IMR-90 (cell line): ENCODE measurements around the gene BAIAP2. TPM values are rescaled to one million over a fixed set of nuclear protein-coding genes. Genes with fewer than 3 reads are reported as not detected.

Source experiments
- ATAC-seq: fragments of 200-7000 bp; cut with Tn5 transposase; 2 replicates; pipeline ENCODE4 v1.9.1; 2020; ENCODE audit warnings: low read depth, mild to moderate bottlenecking, moderate library complexity
- BruUV-seq: library from RNA; stranded (reverse); fragments of 400-500 nt; replicated peaks from 2 replicates; lab custom pipeline; 2021; lab: Mats Ljungman, UMichigan
- CTCF ChIA-PET: fragments of 300-600 bp; formaldehyde crosslinking; extraction: SDS; loops from one replicate; lab custom pipeline; 2021; ENCODE audit warnings: antibody characterized with exemption; lab: Yijun Ruan, JAX
- POLR2A ChIA-PET: fragments of 300-600 bp; sonication (Branson Sonifier 250); formaldehyde crosslinking; loops from one replicate; lab custom pipeline; 2022; ENCODE audit warnings: antibody characterized with exemption; ENCODE audit not compliant: unreplicated experiment; lab: Charles Lee
- DNase-seq: peaks from one replicate; pipeline ENCODE4 v3.0.0; 2013
- H2AFZ ChIP-seq: replicated peaks from 2 replicates; pipeline ENCODE3; 2013; ENCODE audit warnings: low read length, mild to moderate bottlenecking; ENCODE audit not compliant: poor library complexity
- H2AK5ac ChIP-seq: 2 replicates; pipeline ENCODE4 v1.6.1; 2013; ENCODE audit warnings: low read depth, low read length, inconsistent platforms
- H2AK9ac ChIP-seq: replicated peaks from 2 replicates; pipeline ENCODE3; 2013; ENCODE audit warnings: mild to moderate bottlenecking, low read depth, low read length, moderate library complexity; ENCODE audit not compliant: poor library complexity
- H2BK120ac ChIP-seq: 2 replicates; pipeline ENCODE4 v1.6.1; 2013; ENCODE audit warnings: low read depth, low read length, inconsistent platforms
- H2BK15ac ChIP-seq: 3 replicates; pipeline ENCODE4 v1.6.1; 2013; ENCODE audit warnings: low read depth, low read length, inconsistent platforms
- H2BK20ac ChIP-seq: 2 replicates; pipeline ENCODE4 v1.6.1; 2013; ENCODE audit warnings: low read depth, mild to moderate bottlenecking, inconsistent platforms, low read length, moderate library complexity
- H2BK5ac ChIP-seq: 2 replicates; pipeline ENCODE4 v1.6.1; 2013; ENCODE audit warnings: mild to moderate bottlenecking, low read depth, low read length, inconsistent platforms; ENCODE audit not compliant: poor library complexity, severe bottlenecking
- H3K14ac ChIP-seq: replicated peaks from 2 replicates; pipeline ENCODE4 v1.6.1; 2013; ENCODE audit warnings: low read depth, low read length, inconsistent platforms
- H3K18ac ChIP-seq: 2 replicates; pipeline ENCODE4 v1.6.1; 2013; ENCODE audit warnings: low read depth, low read length, control low read depth
- H3K23ac ChIP-seq: 2 replicates; pipeline ENCODE4 v1.6.1; 2013; ENCODE audit warnings: low read depth, low read length, inconsistent platforms
- H3K27ac ChIP-seq: 2 replicates; pipeline ENCODE4 v1.5.1; 2013; ENCODE audit warnings: mild to moderate bottlenecking, control low read depth, low read length; ENCODE audit not compliant: insufficient read depth
- H3K27me3 ChIP-seq: 2 replicates; pipeline ENCODE4 v1.6.1; 2013; ENCODE audit warnings: low read length; ENCODE audit not compliant: control insufficient read depth, insufficient read depth
- H3K36me3 ChIP-seq: 2 replicates; pipeline ENCODE4 v1.6.1; 2013; ENCODE audit warnings: low read length, mixed read lengths; ENCODE audit not compliant: control insufficient read depth, insufficient read depth
- H3K4ac ChIP-seq: 2 replicates; pipeline ENCODE4 v1.6.1; 2013; ENCODE audit warnings: low read depth, low read length, inconsistent platforms
- H3K4me1 ChIP-seq: 2 replicates; pipeline ENCODE4 v1.6.1; 2013; ENCODE audit warnings: low read length, mixed read lengths; ENCODE audit not compliant: control insufficient read depth, insufficient read depth
- H3K4me2 ChIP-seq: 2 replicates; pipeline ENCODE4 v1.6.1; 2013; ENCODE audit warnings: low read depth, mild to moderate bottlenecking, control low read depth, low read length, moderate library complexity
- H3K4me3 ChIP-seq: 2 replicates; pipeline ENCODE4 v1.5.1; 2013; ENCODE audit warnings: low read depth, mild to moderate bottlenecking, control low read depth, low read length, moderate library complexity; ENCODE audit not compliant: insufficient read depth
- H3K56ac ChIP-seq: 2 replicates; pipeline ENCODE4 v1.6.1; 2013; ENCODE audit warnings: low read length, inconsistent platforms; ENCODE audit not compliant: insufficient read depth; ENCODE audit errors: extremely low read depth
- H3K79me1 ChIP-seq, 2 experiments: 2 replicates each; pipeline ENCODE4 v1.6.1; 2013; ENCODE audit warnings: low read length in 2 of 2, inconsistent platforms in 1 of 2, low read depth in 1 of 2
- H3K9ac ChIP-seq: 2 replicates; pipeline ENCODE4 v1.6.1; 2013; ENCODE audit warnings: low read depth, low read length, control low read depth
- H3K9me1 ChIP-seq: 2 replicates; pipeline ENCODE4 v1.6.1; 2013; ENCODE audit warnings: low read length, inconsistent platforms; ENCODE audit not compliant: insufficient read depth
- H3K9me3 ChIP-seq: 2 replicates; pipeline ENCODE4 v1.6.1; 2013; ENCODE audit warnings: low read length; ENCODE audit not compliant: control insufficient read depth, insufficient read depth
- H4K20me1 ChIP-seq: 2 replicates; pipeline ENCODE4 v1.6.1; 2013; ENCODE audit warnings: low read length, inconsistent platforms; ENCODE audit not compliant: insufficient read depth
- H4K5ac ChIP-seq: 2 replicates; pipeline ENCODE4 v1.6.1; 2013; ENCODE audit warnings: mild to moderate bottlenecking, low read depth, low read length, control low read depth
- H4K8ac ChIP-seq, 2 experiments: 2 replicates each; pipeline ENCODE4 v1.6.1; 2013; ENCODE audit warnings: low read depth in 2 of 2, low read length in 2 of 2, control low read depth in 1 of 2, inconsistent platforms in 1 of 2
- H4K91ac ChIP-seq: 2 replicates; pipeline ENCODE4 v1.6.1; 2013; ENCODE audit warnings: low read depth, low read length, inconsistent platforms; ENCODE audit not compliant: insufficient read depth
- BHLHE40 ChIP-seq: fragments of 150-350 bp; IDR thresholded peaks from 2 replicates; pipeline ENCODE4 v1.6.1; 2016; ENCODE audit warnings: mild to moderate bottlenecking, low read depth, low read length
- CEBPB ChIP-seq: IDR thresholded peaks from 2 replicates; pipeline ENCODE4 v1.6.1; 2012; ENCODE audit warnings: low read depth, low read length, improper control_type of control experiment
- CHD1 ChIP-seq: IDR thresholded peaks from 2 replicates; pipeline ENCODE4 v1.6.1; 2012; ENCODE audit warnings: low read depth, low read length, improper control_type of control experiment
- CTCF ChIP-seq: conservative IDR thresholded peaks from 2 replicates; pipeline ENCODE4 v1.5.1; 2012; ENCODE audit warnings: mild to moderate bottlenecking, low read depth, low read length, improper control_type of control experiment
- ELK1 ChIP-seq: fragments of 150-350 bp; IDR thresholded peaks from 2 replicates; pipeline ENCODE4 v1.6.1; 2016; ENCODE audit warnings: low read depth, mild to moderate bottlenecking, low read length, moderate library complexity, borderline replicate concordance
- MAFK ChIP-seq: IDR thresholded peaks from 2 replicates; pipeline ENCODE4 v1.6.1; 2012; ENCODE audit warnings: low read depth, low read length, improper control_type of control experiment
- MAZ ChIP-seq: IDR thresholded peaks from 2 replicates; pipeline ENCODE4 v1.6.1; 2012; ENCODE audit warnings: low read depth, mild to moderate bottlenecking, low read length, improper control_type of control experiment, moderate library complexity, borderline replicate concordance
- MXI1 ChIP-seq: IDR thresholded peaks from 2 replicates; pipeline ENCODE4 v1.6.1; 2012; ENCODE audit warnings: low read depth, mild to moderate bottlenecking, low read length, moderate library complexity, borderline replicate concordance
- NFE2L2 ChIP-seq: fragments of 150-350 bp; IDR thresholded peaks from 2 replicates; pipeline ENCODE4 v1.6.1; 2016; ENCODE audit warnings: low read depth, mild to moderate bottlenecking, low read length
- POLR2A ChIP-seq: IDR thresholded peaks from 2 replicates; pipeline ENCODE4 v1.6.1; 2012; ENCODE audit warnings: mild to moderate bottlenecking, low read depth, low read length
- RAD21 ChIP-seq: IDR thresholded peaks from 2 replicates; pipeline ENCODE4 v1.6.1; 2012; ENCODE audit warnings: low read length, improper control_type of control experiment
- RCOR1 ChIP-seq: IDR thresholded peaks from 2 replicates; pipeline ENCODE4 v1.6.1; 2012; ENCODE audit warnings: mild to moderate bottlenecking, low read length, improper control_type of control experiment; ENCODE audit not compliant: insufficient replicate concordance
- SMC3 ChIP-seq: fragments of 150-350 bp; IDR thresholded peaks from 2 replicates; pipeline ENCODE4 v1.6.1; 2016; ENCODE audit warnings: low read depth, mild to moderate bottlenecking, antibody characterized with exemption, low read length, moderate library complexity
- USF2 ChIP-seq: fragments of 150-350 bp; IDR thresholded peaks from 2 replicates; pipeline ENCODE4 v1.6.1; 2017; ENCODE audit warnings: mild to moderate bottlenecking, antibody characterized with exemption, low read length, low read depth
- WGBS, 2 experiments: methylation state at CpG; one replicate each; pipeline versions ENCODE4 v1.1.5 to v1.1.7; 2013; ENCODE audit warnings: missing lambda C conversion rate in 2 of 2; ENCODE audit not compliant: insufficient read length in 1 of 2; ENCODE audit errors: extremely low coverage in 2 of 2; 5-methylcytosine and 5-hydroxymethylcytosine counted together
- dilution Hi-C: fragments of 300-500 bp; cut with HindIII; formaldehyde crosslinking; loops from one replicate; pipeline ENCODE4 v1.14.3; 2018; ENCODE audit warnings: low sequenced_read_pairs; ENCODE audit not compliant: unreplicated experiment
- in situ Hi-C: fragments of 300-500 bp; cut with MboI; formaldehyde crosslinking; loops from 3 replicates; pipeline ENCODE4 v1.14.3; 2019; ENCODE audit warnings: low sequenced_read_pairs, inconsistent platforms, mixed read lengths
- intact Hi-C: fragments of 100-400 bp; cut with micrococcal nuclease; formaldehyde crosslinking; loops from 2 replicates; pipeline ENCODE4 v1.10.0; 2022
- polyA plus RNA-seq, 3 experiments: library from polyadenylated mRNA; depleted of rRNA; stranded (reverse); fragments of >200 nt; gene quantifications; 2 replicates each; pipeline ENCODE4 v1.2.3, GENCODE V29; 2012; ENCODE audit warnings: low replicate concordance in 1 of 3
- total RNA-seq: library from RNA; depleted of rRNA; stranded (reverse); fragments of >200 nt; gene quantifications from 2 replicates; pipeline ENCODE4 v1.2.3, GENCODE V29; 2012

BAIAP2 gene
- total and polyA plus RNA-seq, 2 of the 4 experiments (the other 2 are of a cell fraction) = 18.3 to 32.6 TPM

- ChIA-PET POLR2A (no interaction called here), CTCF (interaction anchor here (0.8 to 1.0 kb wide), 2 partner anchors 9 to 25 kb away, joined by 3 read pairs; no protein-coding TSS in a partner anchor)
- H3K4me1 ChIP-seq = no peaks in the 10 kb centered on the region
- H3K27me3 ChIP-seq = no peaks in the 10 kb centered on the region
- H3K9ac ChIP-seq = no peak overlapping the region
- H2AK5ac ChIP-seq = no peak overlapping the region
- H3K36me3 ChIP-seq = peaks cover 9% of the 10 kb centered on the region; the same call in 1 of the 2 replicates
- H3K4me2 ChIP-seq = no peak overlapping the region
- no peak overlapping the region for H3K56ac ChIP-seq
- H2AK9ac ChIP-seq = no peak overlapping the region
- H3K9me3 ChIP-seq = no peaks in the 10 kb centered on the region
- in situ Hi-C loops (no loop called here), dilution Hi-C loops (no loop called here), intact Hi-C loops (no loop called here)
- H2BK20ac ChIP-seq = no peak overlapping the region
- H4K5ac ChIP-seq = no peak overlapping the region
- H3K4ac ChIP-seq = no peak overlapping the region
- no peak overlapping the region for H3K4me3 ChIP-seq
- no peak overlapping the region for H2BK120ac ChIP-seq
- H3K27ac ChIP-seq = no peak overlapping the region
- H3K79me1 ChIP-seq = peaks cover 0 to 4% of the 10 kb centered on the region in 2 experiments; a peak in 1 of 4 replicates
- no peak overlapping the region for H4K8ac ChIP-seq
- H3K23ac ChIP-seq = no peak overlapping the region
- H4K91ac ChIP-seq = no peak overlapping the region
- H2AFZ ChIP-seq = no peak overlapping the region
- DNase-seq = no peak
- no TSS peak for BruUV-seq
- no peak for ATAC-seq
- H2BK15ac ChIP-seq = no peak overlapping the region
- no peak overlapping the region for H3K14ac ChIP-seq
- H4K20me1 ChIP-seq = 0 out of 2 replicates have a peak, but pooled peaks cover 4% of the 10 kb centered on the region
- 91% methylated on average over 21 of the region's 39 CpGs; no CpG with 5 or more reads in 1 of the 2 experiments for WGBS, 2 experiments
- no peak overlapping the region for H2BK5ac ChIP-seq
- H3K9me1 ChIP-seq = peaks cover 8% of the 10 kb centered on the region
- no peak overlapping the region for H3K18ac ChIP-seq
- TF ChIP-seq CEBPB = no peak
- no peak for TF ChIP-seq NFE2L2
- no peak for TF ChIP-seq POLR2A
- no peak for TF ChIP-seq RAD21
- no peak for TF ChIP-seq CTCF
- TF ChIP-seq USF2 = no peak
- no peak for TF ChIP-seq SMC3
- TF ChIP-seq MXI1 = no peak
- TF ChIP-seq CHD1 = no peak
- TF ChIP-seq MAZ = no peak
- no peak for TF ChIP-seq RCOR1
- TF ChIP-seq BHLHE40 = no peak
- TF ChIP-seq ELK1 = no peak
- TF ChIP-seq MAFK = no peak
Observed at GRCh38 chr17:81071761-81072741, 37.1 kb downstream of the BAIAP2 start.
